GM12801 (cell line): ENCODE data around the gene CHRNA3.

Source experiments
- TF ChIP-seq, protein P1 (sequence below): IDR thresholded peaks from one replicate; pipeline ENCODE4 v1.5.1; 2011; ENCODE audit warnings: control low read depth; ENCODE audit not compliant: insufficient read length; ENCODE audit errors: extremely low read depth

Gene CHRNA3

DNA sequence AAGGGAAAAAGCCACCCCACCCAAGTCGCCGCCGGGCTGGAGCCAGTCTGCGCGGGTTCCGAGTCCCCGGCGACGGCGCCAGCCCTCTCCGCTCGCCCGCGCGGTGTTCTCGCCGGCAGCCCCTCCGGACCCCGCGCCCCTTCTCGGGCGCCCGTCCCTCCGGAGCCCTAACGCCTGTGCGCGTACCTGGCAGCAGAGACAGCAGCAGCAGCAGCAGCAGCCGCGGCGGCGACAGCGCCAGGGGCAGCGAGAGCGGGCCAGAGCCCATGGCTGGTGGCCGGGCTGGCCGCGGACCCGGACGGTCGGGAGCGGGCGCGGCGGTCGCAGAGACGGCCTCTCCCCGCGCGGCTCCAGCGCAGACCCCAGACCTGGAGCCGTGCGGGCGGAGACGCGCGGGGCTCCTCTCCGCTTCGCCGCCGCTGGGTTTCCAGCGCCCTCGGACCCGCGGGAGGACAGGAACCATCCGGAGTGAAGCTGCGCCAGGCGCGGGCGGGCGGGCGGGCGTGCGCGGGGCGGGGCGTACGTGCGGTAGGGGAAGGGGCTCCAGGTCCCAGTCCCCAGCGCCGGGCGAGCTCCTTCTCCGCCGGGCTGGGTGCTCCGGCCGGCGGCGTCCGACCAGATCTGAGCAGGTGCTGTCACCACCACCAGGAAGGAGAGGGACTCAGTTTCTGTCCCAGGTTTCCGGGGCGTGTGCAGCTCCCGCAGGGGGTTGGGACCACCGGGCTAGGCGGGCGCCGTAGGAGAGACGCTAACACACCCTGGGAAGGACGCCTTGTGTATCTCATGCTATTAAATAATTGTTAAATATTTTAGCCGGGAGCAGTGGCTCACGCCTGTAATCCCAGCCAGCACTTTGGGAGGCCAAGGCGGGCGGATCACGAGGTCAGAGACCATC, at the start of gene CHRNA3:
Gene CHRNA3, minus strand, starts transcription at position 470 of the 895 bp plus-strand sequence. Its CDS starts 202 bp downstream, at position 268.
- TF ChIP-seq, protein P1, sequence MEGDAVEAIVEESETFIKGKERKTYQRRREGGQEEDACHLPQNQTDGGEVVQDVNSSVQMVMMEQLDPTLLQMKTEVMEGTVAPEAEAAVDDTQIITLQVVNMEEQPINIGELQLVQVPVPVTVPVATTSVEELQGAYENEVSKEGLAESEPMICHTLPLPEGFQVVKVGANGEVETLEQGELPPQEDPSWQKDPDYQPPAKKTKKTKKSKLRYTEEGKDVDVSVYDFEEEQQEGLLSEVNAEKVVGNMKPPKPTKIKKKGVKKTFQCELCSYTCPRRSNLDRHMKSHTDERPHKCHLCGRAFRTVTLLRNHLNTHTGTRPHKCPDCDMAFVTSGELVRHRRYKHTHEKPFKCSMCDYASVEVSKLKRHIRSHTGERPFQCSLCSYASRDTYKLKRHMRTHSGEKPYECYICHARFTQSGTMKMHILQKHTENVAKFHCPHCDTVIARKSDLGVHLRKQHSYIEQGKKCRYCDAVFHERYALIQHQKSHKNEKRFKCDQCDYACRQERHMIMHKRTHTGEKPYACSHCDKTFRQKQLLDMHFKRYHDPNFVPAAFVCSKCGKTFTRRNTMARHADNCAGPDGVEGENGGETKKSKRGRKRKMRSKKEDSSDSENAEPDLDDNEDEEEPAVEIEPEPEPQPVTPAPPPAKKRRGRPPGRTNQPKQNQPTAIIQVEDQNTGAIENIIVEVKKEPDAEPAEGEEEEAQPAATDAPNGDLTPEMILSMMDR: no peak

DNA sequence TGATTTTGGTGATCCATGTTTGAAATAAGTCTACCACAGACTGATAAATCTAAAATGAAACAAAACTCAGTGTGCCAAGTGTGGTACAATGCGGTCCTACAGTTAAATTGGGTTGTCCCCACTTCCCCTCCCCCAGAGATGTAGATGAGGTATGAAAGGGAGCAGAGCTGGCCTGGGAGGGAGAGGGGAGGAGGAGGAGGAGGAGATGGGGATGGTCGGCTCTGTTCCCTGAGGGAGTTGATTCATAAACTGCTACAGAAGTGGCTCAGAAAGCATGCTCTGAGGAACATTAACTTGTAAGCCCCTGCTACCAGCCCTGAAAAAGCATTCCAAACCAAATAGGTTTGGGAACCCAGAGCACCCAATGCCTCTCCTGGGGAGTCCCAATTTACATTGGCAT, 48.2 kb upstream of the CHRNA3 start:
- TF ChIP-seq, protein P1: no peak

DNA sequence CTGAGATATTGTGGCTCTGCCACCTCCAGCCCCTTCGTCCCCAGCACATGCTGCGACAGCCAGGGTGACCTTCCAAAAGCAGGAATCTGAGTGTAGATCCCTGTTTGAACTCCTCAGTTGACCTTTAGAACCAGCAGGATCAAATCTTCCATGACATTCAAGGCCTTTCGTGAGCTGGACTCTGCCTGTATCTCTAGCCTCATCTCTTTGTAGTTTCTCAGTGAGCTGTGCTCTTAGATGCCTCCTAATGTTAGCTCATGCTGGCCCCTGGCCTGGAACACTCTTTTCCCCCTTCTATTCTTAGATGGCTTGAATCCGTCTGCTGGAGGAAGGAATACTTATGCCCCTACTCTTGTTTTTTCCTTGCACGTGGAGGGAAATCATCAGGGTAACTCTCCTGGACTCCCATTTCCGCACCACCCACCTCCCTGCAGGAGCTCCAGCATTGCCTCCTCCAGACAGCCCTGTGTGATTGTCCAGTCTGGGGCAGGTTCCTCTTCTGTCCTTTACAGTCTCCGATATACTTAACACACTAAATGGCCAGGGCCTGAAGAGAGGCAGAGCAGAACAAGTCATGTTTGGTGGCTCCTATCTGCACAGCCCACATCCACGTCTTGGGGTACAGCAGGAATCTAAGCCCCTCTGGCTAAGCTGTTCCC, 46.9 kb upstream of the CHRNA3 start:
- TF ChIP-seq, protein P1: no peak

DNA sequence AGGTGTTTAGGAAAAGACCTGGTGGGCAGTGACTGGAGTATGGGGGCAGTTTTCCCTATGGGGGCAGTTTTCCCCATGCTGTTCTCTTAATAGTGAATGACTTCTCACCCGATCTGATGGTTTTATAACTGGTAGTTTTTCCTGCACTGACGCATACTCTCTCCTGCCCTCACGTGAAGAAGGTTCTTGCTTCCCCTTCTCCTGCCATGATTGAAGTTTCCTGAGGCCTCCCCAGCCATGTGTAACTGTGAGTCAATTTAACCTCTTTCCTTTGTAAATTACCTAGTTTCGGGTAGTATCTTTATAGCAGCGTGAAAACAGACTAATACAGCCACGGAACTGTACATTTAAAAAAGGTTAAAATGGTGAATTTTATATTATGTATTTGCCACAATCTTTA, 45.2 kb upstream of the CHRNA3 start:
- TF ChIP-seq, protein P1: no peak

DNA sequence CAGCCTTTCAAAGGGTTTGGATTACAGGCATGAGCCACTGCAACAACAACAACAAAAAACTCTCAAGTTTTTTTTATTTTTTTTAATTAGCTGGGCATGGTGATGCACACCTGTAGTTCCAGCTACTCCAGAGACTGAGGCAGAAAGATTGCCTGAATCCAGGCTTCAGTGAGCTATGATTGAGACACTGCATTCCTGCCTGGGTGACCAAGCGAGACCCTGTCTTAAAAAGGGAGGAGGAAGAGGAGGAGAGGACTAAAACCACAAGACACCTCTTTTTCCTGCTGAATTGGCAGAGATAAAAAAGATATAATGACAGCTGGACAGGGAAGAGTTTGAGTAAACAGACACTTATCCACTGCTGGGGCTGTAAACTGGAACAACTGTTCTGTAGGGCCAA, 42.9 kb upstream of the CHRNA3 start:
- TF ChIP-seq, protein P1: no peak

- TF ChIP-seq, protein P1: no peak
These were observed 41.2 kb upstream of the CHRNA3 start for GRCh38 chr15:78662028-78662427.

GRCh38 chr15:78661001-78661400, 40.2 kb upstream of the CHRNA3 start:
- TF ChIP-seq, protein P1: no peak
